H1 (cell line): ENCODE results near the gene MAP2K7. TPM values are rescaled to one million over a fixed set of nuclear protein-coding genes. Genes with fewer than 3 reads are reported as not detected.

Experiments
- CTCF ChIA-PET: fragments of 300-600 bp; sonication (Branson Sonifier 250); formaldehyde crosslinking; loops from one replicate; lab custom pipeline; 2021; ENCODE audit not compliant: partially characterized antibody; lab: Charles Lee
- POLR2A ChIA-PET: fragments of 300-600 bp; sonication (Branson Sonifier 250); formaldehyde crosslinking; loops from one replicate; lab custom pipeline; 2021; ENCODE audit warnings: inconsistent platforms; ENCODE audit not compliant: partially characterized antibody; lab: Charles Lee
- DNase-seq, 2 experiments: peaks; one replicate each; pipeline versions ENCODE4 v3.0.0 to v3.0.0-alpha.2; 2010 to 2022; ENCODE audit warnings: low spot score in 2 of 2, low read depth in 1 of 2, mixed read lengths in 1 of 2
- FAIRE-seq: peaks from 2 replicates; lab custom pipeline; 2011; peaks lifted over from hg19 to GRCh38; lab: Jason Lieb, UNC
- H2AFZ ChIP-seq: 2 replicates; pipeline ENCODE4 v1.8.1; 2012; ENCODE audit warnings: low read length, inconsistent platforms
- H2AK5ac ChIP-seq: 2 replicates; pipeline ENCODE4 v1.6.1; 2013; ENCODE audit warnings: low read depth, low read length
- H2BK120ac ChIP-seq: replicated peaks from 2 replicates; pipeline ENCODE3; 2013; ENCODE audit warnings: low read depth, low read length, inconsistent platforms
- H2BK12ac ChIP-seq: 2 replicates; pipeline ENCODE4 v1.6.1; 2013; ENCODE audit warnings: low read depth, low read length
- H2BK15ac ChIP-seq: 2 replicates; pipeline ENCODE4 v1.6.1; 2013; ENCODE audit warnings: low read length
- H2BK20ac ChIP-seq: 2 replicates; pipeline ENCODE4 v1.6.1; 2013; ENCODE audit warnings: low read length
- H2BK5ac ChIP-seq: 2 replicates; pipeline ENCODE4 v1.6.1; 2013; ENCODE audit warnings: low read depth, low read length
- H3K14ac ChIP-seq: 2 replicates; pipeline ENCODE4 v1.6.1; 2013; ENCODE audit warnings: inconsistent platforms; ENCODE audit not compliant: insufficient read length
- H3K18ac ChIP-seq: 2 replicates; pipeline ENCODE4 v1.6.1; 2013; ENCODE audit warnings: low read length; ENCODE audit errors: extremely low read depth
- H3K23ac ChIP-seq: 2 replicates; pipeline ENCODE4 v1.6.1; 2013; ENCODE audit warnings: inconsistent platforms; ENCODE audit not compliant: insufficient read length
- H3K23me2 ChIP-seq: 2 replicates; pipeline ENCODE4 v1.6.1; 2013; ENCODE audit warnings: low read depth, low read length
- H3K27ac ChIP-seq: 2 replicates; pipeline ENCODE4 v1.6.1; 2011; ENCODE audit warnings: low read depth, low read length, inconsistent platforms
- H3K27me3 ChIP-seq, 4 experiments: replicated peaks in 1 of 4; 1 replicate in 1 of 4; 2 replicates in 3 of 4; pipeline versions ENCODE4 v1.6.1 to v1.8.1; 2011 to 2013; ENCODE audit warnings: low read length in 3 of 4, mild to moderate bottlenecking in 3 of 4, inconsistent platforms in 2 of 4, mixed read lengths in 2 of 4, moderate library complexity in 1 of 4; ENCODE audit not compliant: control insufficient read depth in 3 of 4, insufficient read depth in 3 of 4; ENCODE audit errors: extremely low read depth in 1 of 4
- H3K36me3 ChIP-seq, 4 experiments: 2 replicates each; pipeline versions ENCODE4 v1.6.1 to v1.8.1; 2011 to 2013; ENCODE audit warnings: mild to moderate bottlenecking in 4 of 4, low read length in 3 of 4, moderate library complexity in 2 of 4, control low read depth in 1 of 4, inconsistent platforms in 1 of 4; ENCODE audit not compliant: insufficient read depth in 4 of 4, control insufficient read depth in 2 of 4
- H3K4ac ChIP-seq: replicated peaks from 2 replicates; pipeline ENCODE3; 2013; ENCODE audit warnings: low read length, low read depth, mixed read lengths, inconsistent platforms; ENCODE audit not compliant: insufficient read length
- H3K4me1 ChIP-seq, 4 experiments: replicated peaks in 1 of 4; 1 replicate in 1 of 4; 2 replicates in 3 of 4; pipeline versions ENCODE4 v1.6.1 to v1.8.1; 2011 to 2013; ENCODE audit warnings: low read length in 3 of 4, inconsistent platforms in 2 of 4, mixed read lengths in 1 of 4; ENCODE audit not compliant: insufficient read depth in 4 of 4, control insufficient read depth in 3 of 4
- H3K4me2 ChIP-seq, 2 experiments: 2 replicates each; pipeline versions ENCODE4 v1.6.1 to v1.8.1; 2011 to 2013; ENCODE audit warnings: low read depth in 2 of 2, low read length in 2 of 2, control low read depth in 1 of 2, inconsistent platforms in 1 of 2, mild to moderate bottlenecking in 1 of 2; ENCODE audit not compliant: insufficient read depth in 1 of 2
- H3K4me3 ChIP-seq, 4 experiments: fragments of 200-600, 300-600 bp in 1 of 4; sonication (generic), shearing (Covaris generic), sonication (Bioruptor Twin) in 1 of 4; 2 replicates each; pipeline versions ENCODE4 v1.5.1 to v1.8.1; 2011 to 2016; ENCODE audit warnings: low read length in 4 of 4, low read depth in 3 of 4, control low read depth in 2 of 4, inconsistent platforms in 2 of 4, mild to moderate bottlenecking in 2 of 4, mixed read lengths in 1 of 4, moderate library complexity in 1 of 4; ENCODE audit not compliant: insufficient read depth in 2 of 4; ENCODE audit errors: extremely low read depth in 1 of 4
- H3K56ac ChIP-seq: replicated peaks from 2 replicates; pipeline ENCODE3; 2013; ENCODE audit warnings: low read depth, mild to moderate bottlenecking, mixed read lengths, low read length, inconsistent platforms; ENCODE audit not compliant: insufficient read length
- H3K79me1 ChIP-seq: 2 replicates; pipeline ENCODE4 v1.6.1; 2013; ENCODE audit warnings: low read depth, low read length, control low read depth
- H3K79me2 ChIP-seq, 2 experiments: 2 replicates each; pipeline versions ENCODE4 v1.6.1 to v1.8.1; 2012 to 2013; ENCODE audit warnings: low read length in 2 of 2, mild to moderate bottlenecking in 2 of 2, inconsistent platforms in 1 of 2; ENCODE audit not compliant: insufficient read depth in 2 of 2, control insufficient read depth in 1 of 2
- H3K9ac ChIP-seq, 4 experiments: replicated peaks in 1 of 4; 1 replicate in 1 of 4; 2 replicates in 3 of 4; pipeline versions ENCODE4 v1.6.1 to v1.8.1; 2011 to 2013; ENCODE audit warnings: low read depth in 3 of 4, low read length in 3 of 4, control low read depth in 2 of 4, mild to moderate bottlenecking in 2 of 4, moderate library complexity in 2 of 4, inconsistent platforms in 1 of 4; ENCODE audit errors: extremely low read depth in 1 of 4
- H3K9me3 ChIP-seq, 2 experiments: 2 replicates each; pipeline versions ENCODE4 v1.6.1 to v1.8.1; 2012 to 2013; ENCODE audit warnings: mild to moderate bottlenecking in 2 of 2, moderate library complexity in 2 of 2, control low read depth in 1 of 2, inconsistent platforms in 1 of 2, low read depth in 1 of 2, low read length in 1 of 2, mixed read lengths in 1 of 2; ENCODE audit not compliant: insufficient read depth in 2 of 2
- H4K20me1 ChIP-seq, 2 experiments: replicated peaks in 1 of 2; 2 replicates each; pipeline versions ENCODE3 to v1.8.1; 2011 to 2013; ENCODE audit warnings: inconsistent platforms in 2 of 2, low read length in 2 of 2, mild to moderate bottlenecking in 1 of 2; ENCODE audit not compliant: insufficient read depth in 2 of 2, control insufficient read depth in 1 of 2
- H4K5ac ChIP-seq: 2 replicates; pipeline ENCODE4 v1.6.1; 2013; ENCODE audit warnings: low read length, low read depth, mixed read lengths, inconsistent platforms; ENCODE audit not compliant: insufficient read length
- H4K8ac ChIP-seq: 2 replicates; pipeline ENCODE4 v1.8.0; 2013; ENCODE audit warnings: mild to moderate bottlenecking, moderate library complexity, low read length, inconsistent platforms; ENCODE audit not compliant: insufficient read depth; ENCODE audit errors: extremely low read depth
- H4K91ac ChIP-seq: replicated peaks from 2 replicates; pipeline ENCODE3; 2013; ENCODE audit warnings: low read length, mixed read lengths, inconsistent platforms; ENCODE audit not compliant: insufficient read length
- EZH2 ChIP-seq: fragments of 200-600 bp; sonication (generic); IDR thresholded peaks from 2 replicates; pipeline ENCODE4 v1.7.1; 2012; ENCODE audit warnings: low read depth, mild to moderate bottlenecking, moderate library complexity, low read length, inconsistent platforms; ENCODE audit not compliant: severe bottlenecking
- JUN ChIP-seq: IDR thresholded peaks from 2 replicates; pipeline ENCODE4 v1.6.1; 2011; ENCODE audit warnings: low read depth, mild to moderate bottlenecking, improper control_type of control experiment, low read length
- RBBP5 ChIP-seq: IDR thresholded peaks from 2 replicates; pipeline ENCODE4 v1.7.1; 2012; ENCODE audit warnings: low read depth, mild to moderate bottlenecking, inconsistent platforms, low read length, moderate library complexity, borderline replicate concordance
- TEAD4 ChIP-seq: IDR thresholded peaks from 2 replicates; pipeline ENCODE4 v1.6.1; 2012; ENCODE audit warnings: low read depth, low read length, inconsistent platforms, mixed read lengths
- WGBS, 2 experiments: shearing (Covaris generic) in 1 of 2; methylation state at CpG; one replicate each; pipeline versions ENCODE4 v1.1.6 to v1.1.7; 2013 to 2015; ENCODE audit warnings: low lambda C conversion rate in 2 of 2, mixed read lengths in 2 of 2, inconsistent platforms in 1 of 2, low coverage in 1 of 2, missing lambda C conversion rate in 1 of 2; ENCODE audit not compliant: insufficient replicate concordance in 2 of 2, insufficient coverage in 1 of 2, insufficient read length in 1 of 2; ENCODE audit errors: extremely low coverage in 1 of 2, missing lambda C conversion rate in 1 of 2; 5-methylcytosine and 5-hydroxymethylcytosine counted together
- polyA plus RNA-seq, 7 experiments: library from polyadenylated mRNA; depleted of rRNA in 3 of 7; stranded (reverse) in 5 of 7; unstranded in 2 of 7; fragments of >200 nt in 5 of 7; fragments of 200-250 nt in 2 of 7; gene quantifications; 1 replicate in 5 of 7; 2 replicates in 1 of 7; 4 replicates in 1 of 7; pipeline versions ENCODE4 v1.2.1 to v1.2.3, GENCODE V29; 2011 to 2013; ENCODE audit warnings: missing spikeins in 2 of 7, mixed read lengths in 2 of 7
- total RNA-seq: library from RNA; stranded (reverse); fragmentation: NEBNext Ultra II Directional; extraction: Animal tissue kit (Norgen Biotek cat#: 25700); gene quantifications from 2 replicates; pipeline ENCODE4 v1.2.1, GENCODE V29; 2021
- TF ChIP-seq, protein P1 (sequence below), 3 experiments: IDR thresholded peaks; 1 replicate in 2 of 3; 2 replicates in 1 of 3; pipeline versions ENCODE4 v1.5.1 to v1.6.1; 2011; ENCODE audit warnings: low read length in 3 of 3, mild to moderate bottlenecking in 3 of 3, inconsistent platforms in 2 of 3, low read depth in 1 of 3, moderate library complexity in 1 of 3; ENCODE audit not compliant: insufficient read depth in 1 of 3; ENCODE audit errors: control extremely low read depth in 1 of 3

The MAP2K7 gene
- total and polyA plus RNA-seq, 2 of the 8 experiments (the other 6 are each of a cell fraction or from before 2014, with no cell fraction given), result 8.9 to 38.3 TPM

DNA sequence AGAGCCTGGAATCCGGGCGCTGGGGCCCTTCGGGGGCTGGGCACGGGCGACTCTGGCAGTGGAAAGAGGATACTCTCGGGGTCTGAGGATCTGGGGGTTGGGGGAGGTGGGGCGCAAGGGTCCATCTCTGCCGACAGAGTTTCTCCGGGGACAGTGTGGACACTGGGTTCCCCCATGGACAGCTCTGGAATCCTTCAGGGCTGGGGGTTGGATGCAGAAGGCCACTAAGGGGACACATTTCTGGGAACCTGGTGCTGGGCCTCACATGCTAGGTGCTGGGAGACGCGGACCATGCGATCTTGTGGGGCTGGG, 13.2 kb downstream of the MAP2K7 start:
- no peak overlapping the region; a peak in 1 of 7 replicates for H3K9ac ChIP-seq
- ChIA-PET CTCF (interaction anchor here (0.6 to 9.0 kb wide), 13 partner anchors 9 to 238 kb away, joined by 3 to 112 read pairs (median 5); partner anchors contain the start of genes MAP2K7, PRR36 and TIMM44), POLR2A (interaction anchor here (1.3 to 10.6 kb wide), 10 partner anchors 9 to 60 kb away, joined by 3 to 106 read pairs (median 8); partner anchors contain the start of genes CTXN1, LRRC8E and MAP2K7)
- no peak overlapping the region for H3K27ac ChIP-seq
- H2BK20ac ChIP-seq, result no peak overlapping the region
- no peak overlapping the region for H3K23ac ChIP-seq
- H3K9me3 ChIP-seq, result no peaks in the 10 kb centered on the region
- no peak overlapping the region for H2BK5ac ChIP-seq
- no peak overlapping the region for H2BK120ac ChIP-seq
- no peak overlapping the region for H3K4ac ChIP-seq
- WGBS, 2 experiments, result 6% methylated on average over 7 of the region's 12 CpGs; no CpG with 5 or more reads in 1 of the 2 experiments
- no peak overlapping the region for H3K14ac ChIP-seq
- H3K4me3 ChIP-seq, result peak overlapping the region; percentile 30 to 64 (median 48)
- no peak for TF ChIP-seq EZH2
- TF ChIP-seq, protein P1, sequence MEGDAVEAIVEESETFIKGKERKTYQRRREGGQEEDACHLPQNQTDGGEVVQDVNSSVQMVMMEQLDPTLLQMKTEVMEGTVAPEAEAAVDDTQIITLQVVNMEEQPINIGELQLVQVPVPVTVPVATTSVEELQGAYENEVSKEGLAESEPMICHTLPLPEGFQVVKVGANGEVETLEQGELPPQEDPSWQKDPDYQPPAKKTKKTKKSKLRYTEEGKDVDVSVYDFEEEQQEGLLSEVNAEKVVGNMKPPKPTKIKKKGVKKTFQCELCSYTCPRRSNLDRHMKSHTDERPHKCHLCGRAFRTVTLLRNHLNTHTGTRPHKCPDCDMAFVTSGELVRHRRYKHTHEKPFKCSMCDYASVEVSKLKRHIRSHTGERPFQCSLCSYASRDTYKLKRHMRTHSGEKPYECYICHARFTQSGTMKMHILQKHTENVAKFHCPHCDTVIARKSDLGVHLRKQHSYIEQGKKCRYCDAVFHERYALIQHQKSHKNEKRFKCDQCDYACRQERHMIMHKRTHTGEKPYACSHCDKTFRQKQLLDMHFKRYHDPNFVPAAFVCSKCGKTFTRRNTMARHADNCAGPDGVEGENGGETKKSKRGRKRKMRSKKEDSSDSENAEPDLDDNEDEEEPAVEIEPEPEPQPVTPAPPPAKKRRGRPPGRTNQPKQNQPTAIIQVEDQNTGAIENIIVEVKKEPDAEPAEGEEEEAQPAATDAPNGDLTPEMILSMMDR (IDR thresholded peaks at IDR 0.05; ENCODE audit: control extremely low read depth in 1 of 3, insufficient read depth in 1 of 3, low read depth in 1 of 3, low read length in 3 of 3), result no peak
- TF ChIP-seq RBBP5, result peak; percentile 29; the same call in 1 of the 2 replicates
- TF ChIP-seq JUN, result no peak
- TF ChIP-seq TEAD4, result no peak
- H3K79me2 ChIP-seq, result no peaks in the 10 kb centered on the region
- H3K36me3 ChIP-seq, result peaks cover 0 to 9% (median 2%) of the 10 kb centered on the region in 4 experiments; a peak in 2 of 8 replicates
- H3K23me2 ChIP-seq, result peaks cover 21% of the 10 kb centered on the region
- peaks cover 17 to 45% (median 39%) of the 10 kb centered on the region in 4 experiments; a peak in 6 of 7 replicates for H3K27me3 ChIP-seq
- no peak for DNase-seq
- H4K20me1 ChIP-seq, result peaks cover 8 to 10% of the 10 kb centered on the region in 2 experiments
- H4K8ac ChIP-seq, result no peak overlapping the region
- H2AFZ ChIP-seq, result no peak overlapping the region
- H3K18ac ChIP-seq, result no peak overlapping the region; the same call in 1 of the 2 replicates
- H4K91ac ChIP-seq, result no peak overlapping the region
- H3K56ac ChIP-seq, result no peak overlapping the region
- H2AK5ac ChIP-seq, result no peak overlapping the region
- no peak overlapping the region for H2BK12ac ChIP-seq
- H2BK15ac ChIP-seq, result peak overlapping the region; percentile 31; the same call in 1 of the 2 replicates
- FAIRE-seq, result no peak
- peak overlapping the region; percentile 86 to 94 for H3K4me2 ChIP-seq
- H3K4me1 ChIP-seq, result peaks cover 0 to 20% (median 12%) of the 10 kb centered on the region in 4 experiments; a peak in 5 of 7 replicates
- no peak overlapping the region for H4K5ac ChIP-seq
- no peaks in the 10 kb centered on the region for H3K79me1 ChIP-seq
